NAMALWA (cell line): ENCODE data around the gene CHST11.

ENCODE experiments used
- DNase-seq: peaks from one replicate; pipeline ENCODE4 v3.0.0-alpha.2; 2015; ENCODE audit warnings: low spot score

Gene CHST11

DNA sequence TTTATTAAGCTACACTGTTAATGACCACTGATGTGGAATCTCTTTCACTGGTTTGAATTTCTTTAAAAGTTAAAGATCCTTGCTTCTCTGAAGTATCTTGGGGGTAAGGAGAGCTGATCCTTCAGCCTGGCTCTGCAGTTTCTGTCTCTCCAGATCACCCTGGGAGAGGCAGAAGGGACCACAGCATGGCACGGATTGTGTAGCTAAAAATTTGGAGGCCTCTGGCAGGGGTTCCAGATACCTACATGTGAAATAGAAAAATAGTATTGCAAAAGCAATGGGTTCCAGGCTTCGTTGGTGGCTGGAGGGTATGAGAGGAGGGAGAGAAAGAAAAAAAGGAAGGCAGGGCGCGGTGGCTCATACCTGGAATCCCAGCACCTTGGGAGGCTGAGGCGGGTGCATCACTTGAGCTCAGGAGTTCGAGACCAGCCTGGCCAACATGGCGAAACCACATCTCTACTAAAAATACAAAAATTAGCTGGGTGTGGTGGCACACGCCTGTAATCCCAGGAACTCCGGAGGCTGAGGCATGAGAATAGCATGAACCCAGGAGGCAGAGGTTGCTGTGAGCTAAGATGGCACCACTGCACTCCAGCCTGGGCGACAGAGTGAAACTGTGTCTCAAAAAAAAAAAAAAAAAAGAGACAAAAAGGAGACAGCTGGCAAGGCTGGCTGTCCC is 3.4 kb downstream of the CHST11 start:
- DNase-seq = no peak

DNA sequence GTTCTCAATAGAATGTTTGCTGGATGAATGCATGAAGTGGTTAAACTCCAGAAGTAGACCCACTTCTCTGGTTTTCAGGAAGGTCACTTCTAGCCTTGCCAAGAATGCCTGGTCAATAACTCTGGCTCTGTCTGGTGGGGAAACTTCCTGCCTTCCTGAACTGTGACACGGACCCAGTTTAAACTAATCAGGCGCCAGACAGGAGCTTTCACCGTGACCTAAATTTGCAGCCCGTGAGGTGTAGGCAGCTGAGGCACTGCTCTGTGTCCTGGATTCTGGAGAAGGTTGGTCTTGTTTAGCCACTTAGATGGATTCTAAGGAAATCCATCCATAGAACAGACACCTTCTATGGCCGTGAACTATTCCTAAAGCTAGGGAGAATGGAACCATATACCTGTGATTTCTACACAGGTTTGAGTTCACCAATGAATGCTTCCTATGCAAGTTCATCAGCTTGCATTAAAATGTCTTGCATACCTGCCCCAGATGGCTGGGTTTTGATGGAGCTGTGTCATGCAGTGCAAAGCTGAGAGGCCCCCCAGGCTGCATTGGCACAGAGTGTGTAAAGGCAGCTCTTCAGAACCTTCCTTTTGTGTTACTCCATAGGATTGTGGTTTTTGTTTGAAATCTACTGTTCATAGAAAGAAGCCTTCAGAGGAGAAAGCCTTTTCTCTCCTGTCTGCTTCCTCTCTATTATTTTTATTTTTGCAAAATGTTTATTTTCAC is 4.4 kb downstream of the CHST11 start:
- DNase-seq = no peak

DNA sequence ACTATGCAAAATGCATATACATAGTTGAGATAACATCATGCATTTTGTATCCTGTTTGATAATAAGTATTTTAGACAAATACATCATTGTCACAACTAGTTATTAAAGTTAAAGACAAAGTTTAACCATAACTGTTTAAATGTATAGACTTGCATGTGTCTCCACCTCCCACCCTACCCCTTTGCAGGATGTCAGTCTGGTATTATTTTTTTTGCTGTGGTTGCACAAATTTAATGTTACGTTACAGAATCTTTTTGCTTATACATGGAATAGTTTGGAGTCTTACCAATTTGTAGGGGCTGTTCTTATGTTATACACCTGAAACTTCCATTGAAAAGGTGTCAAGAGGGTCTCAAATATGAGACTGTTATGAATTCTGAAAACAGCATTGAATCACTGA is 5.6 kb downstream of the CHST11 start:
- no peak for DNase-seq

DNA sequence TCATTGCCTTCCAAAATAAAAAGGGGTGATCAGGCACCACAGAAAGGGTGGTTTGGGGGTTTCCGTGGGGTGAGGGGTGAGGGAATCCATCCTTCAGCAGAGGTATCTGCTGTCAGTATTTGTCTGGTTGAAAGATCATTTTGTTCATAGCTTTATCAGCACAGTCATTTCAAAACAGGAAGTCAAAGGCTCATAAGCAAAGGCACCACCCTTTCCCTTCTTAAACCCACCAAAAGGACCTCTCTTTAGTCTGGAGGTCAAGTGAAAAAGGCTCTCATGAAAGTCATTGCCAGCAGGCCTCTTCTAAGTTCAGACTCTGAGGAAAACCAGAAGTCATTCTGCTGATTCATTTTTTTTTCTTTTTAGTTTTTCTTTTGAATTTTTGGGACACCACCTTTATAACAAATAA is 6.2 kb downstream of the CHST11 start:
- peak; percentile 51 for DNase-seq

DNA sequence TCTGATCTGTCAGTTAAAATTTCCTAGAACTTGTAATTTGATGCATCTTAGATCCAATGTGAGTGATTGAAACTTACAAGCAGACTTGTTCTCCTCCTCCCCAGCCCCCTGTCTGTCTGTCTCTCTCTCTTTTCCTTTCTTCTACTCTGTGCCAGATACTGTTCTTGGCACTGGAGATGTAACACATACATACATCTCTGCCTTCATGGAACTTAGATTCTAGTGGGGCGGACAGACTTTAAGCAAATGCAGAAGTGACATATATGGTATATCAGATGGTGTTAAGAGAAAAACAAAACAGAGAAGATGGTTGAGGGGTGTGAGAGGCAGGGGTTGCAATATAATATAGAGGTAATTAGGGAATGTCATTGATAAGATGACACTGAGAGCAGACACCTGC is 6.6 kb downstream of the CHST11 start:
- no peak for DNase-seq

DNA sequence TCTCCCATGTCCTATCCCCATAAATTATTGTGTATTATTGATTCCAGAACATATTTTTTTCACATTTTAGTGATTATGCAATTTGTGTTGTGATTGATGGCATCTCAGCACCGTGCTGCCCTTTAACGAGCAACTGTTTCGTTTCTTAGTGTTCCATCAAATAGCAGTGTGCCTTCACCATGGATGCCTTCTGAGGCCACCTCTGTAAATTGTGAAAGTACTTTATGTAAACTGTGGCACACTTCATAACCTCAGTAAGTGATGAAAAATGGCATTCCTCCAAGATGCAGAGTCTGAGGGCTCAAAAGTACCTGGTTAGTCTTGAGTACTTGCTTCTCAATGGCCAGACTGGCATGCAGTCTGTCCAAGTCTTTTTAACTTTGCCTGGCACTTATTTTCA is 8.2 kb downstream of the CHST11 start:
- DNase-seq = no peak

DNA sequence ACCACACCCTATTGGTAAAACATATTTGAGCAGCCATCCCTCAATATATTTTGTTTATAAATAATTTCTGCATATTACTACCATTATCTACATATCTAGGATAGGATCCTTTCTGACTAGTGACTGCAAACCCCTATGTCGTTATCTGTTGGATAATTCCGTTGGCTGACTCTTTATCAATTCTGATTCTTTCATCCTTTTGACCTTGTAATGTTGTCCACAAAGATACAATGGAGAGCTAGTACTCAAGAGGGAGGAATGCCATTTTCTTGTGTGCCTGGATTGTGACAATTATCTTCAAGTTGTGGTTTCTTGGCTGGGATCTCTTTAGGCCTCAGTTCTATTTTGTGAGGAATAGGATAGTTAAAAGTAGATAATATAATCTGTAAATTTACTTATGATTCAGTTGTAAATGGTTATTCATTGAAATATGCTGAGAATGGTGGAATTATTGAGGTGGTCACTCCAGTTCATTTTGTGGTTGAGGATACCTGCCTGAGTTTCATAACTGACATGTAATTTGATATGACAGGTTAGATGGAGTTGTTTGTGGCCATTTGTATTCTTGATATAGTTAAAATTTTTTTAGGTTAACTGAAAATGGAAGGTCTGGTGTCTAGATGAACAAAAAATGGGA is 10.1 kb downstream of the CHST11 start:
- no peak for DNase-seq

DNA sequence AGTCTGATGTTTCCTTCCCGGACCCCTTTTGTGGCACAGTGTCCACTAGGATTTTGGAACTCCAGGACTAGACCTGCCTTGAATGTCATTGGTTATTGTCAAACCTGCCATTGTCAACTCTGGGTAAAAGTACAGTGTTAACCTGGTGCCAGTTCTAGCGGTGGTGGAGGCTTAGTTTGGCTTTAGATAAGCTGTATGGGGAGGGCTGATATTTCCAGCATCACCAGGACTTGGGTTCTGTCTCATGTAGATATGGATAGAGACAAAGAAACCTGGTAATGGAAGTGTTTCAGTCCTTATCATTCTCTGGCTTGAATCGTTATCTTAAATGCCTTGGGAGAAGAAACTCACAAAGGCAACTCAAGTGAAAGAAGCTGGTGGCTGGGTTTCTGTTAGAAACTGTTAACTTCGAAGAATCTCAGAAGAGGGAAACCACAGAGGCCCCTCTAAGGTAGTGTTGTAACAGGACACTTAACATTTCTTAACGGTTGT is 10.6 kb downstream of the CHST11 start:
- DNase-seq = no peak

DNA sequence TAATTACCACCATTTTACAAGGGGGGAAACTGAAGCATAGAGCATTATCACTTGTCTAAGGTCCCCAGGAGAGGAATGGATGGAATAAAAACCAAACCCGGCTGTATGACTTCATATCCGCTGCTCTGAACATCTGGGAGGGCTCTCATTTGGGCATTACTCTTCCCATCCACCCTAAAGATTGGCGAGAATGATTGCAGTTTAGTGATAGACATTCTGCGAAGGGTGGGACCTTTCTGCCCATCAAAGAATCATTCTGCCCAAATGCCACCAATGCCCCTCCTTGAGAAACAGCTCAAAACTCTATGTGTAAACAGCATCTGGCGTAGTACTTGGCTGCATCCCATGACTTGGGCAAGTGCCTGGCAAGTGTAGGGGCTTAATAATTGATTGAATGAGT is 11.6 kb downstream of the CHST11 start:
- DNase-seq = no peak

DNA sequence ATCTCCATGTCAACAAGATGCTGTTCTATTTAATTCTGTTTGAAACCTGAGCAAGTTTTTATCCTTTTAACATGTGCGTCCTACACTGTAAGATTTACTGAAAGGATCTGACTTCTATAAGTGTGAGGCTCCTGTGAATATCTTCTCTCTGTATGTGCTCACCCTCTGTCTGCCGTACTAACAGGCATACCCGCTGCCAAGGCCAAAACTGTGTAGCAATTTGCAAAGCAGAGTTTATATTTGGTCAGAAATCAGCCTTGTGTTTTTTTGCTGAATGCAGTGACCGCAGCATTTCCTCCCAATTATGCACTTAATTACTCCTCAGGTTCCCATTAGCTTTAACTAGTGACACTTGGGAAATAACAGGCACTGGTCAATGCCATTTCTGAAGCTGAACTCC is 12.3 kb downstream of the CHST11 start:
- DNase-seq = no peak

DNA sequence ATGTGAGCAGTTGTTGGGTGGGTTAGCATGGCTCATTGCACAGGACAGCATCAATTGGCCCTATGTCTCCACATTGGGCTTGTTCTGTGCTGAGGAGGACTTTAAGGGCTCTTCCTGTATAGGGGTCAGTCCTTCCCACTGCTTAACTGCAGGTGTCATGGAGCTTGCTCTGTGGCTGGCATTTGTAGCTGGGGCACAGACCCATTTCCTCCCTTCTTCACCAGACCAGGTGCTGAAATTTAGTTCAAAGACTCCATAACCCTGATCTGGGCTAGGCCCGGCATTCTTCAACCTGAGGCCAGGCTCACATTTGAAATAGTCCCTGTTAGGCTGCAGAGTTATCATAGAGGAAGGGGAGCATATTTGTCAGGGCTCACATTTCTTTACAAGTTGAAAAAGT is 12.8 kb downstream of the CHST11 start:
- no peak for DNase-seq

DNA sequence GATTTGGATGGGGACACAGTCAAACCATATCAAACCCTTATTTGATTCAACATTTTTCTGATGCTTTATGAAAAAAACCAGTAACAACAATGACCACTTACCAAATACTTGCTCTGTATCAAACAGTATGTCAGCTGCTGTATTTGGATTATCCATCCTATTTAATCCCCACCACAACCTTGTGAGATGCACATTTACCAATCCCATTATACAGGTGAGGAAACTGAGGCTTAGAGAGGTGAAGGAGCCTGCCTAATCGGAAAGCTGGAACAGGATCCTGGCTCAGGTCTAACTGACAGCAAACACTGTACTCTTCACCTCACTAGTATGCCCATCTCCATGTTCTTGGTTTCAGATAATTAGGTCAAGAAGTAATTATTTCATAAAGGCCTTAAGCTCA is 13.8 kb downstream of the CHST11 start:
- no peak for DNase-seq

DNA sequence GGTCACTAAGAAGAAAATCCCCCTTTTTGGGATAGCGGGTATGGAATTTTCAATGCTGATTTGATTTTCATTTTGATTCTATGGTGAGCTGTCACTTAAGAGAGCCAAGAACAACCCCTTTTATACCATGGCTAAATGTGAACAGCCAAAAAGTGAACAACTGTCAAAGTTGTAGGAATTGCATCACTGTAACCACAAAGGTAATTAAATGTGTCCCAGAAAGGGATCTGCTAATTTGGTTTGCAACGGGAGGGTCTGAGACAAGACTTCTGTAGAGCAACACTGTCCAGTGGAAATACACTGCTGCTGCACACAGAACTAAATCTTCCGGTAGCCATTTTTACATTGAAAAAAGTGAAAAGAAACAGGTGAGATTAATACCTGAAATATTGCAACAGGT is 14.6 kb downstream of the CHST11 start:
- DNase-seq = no peak

DNA sequence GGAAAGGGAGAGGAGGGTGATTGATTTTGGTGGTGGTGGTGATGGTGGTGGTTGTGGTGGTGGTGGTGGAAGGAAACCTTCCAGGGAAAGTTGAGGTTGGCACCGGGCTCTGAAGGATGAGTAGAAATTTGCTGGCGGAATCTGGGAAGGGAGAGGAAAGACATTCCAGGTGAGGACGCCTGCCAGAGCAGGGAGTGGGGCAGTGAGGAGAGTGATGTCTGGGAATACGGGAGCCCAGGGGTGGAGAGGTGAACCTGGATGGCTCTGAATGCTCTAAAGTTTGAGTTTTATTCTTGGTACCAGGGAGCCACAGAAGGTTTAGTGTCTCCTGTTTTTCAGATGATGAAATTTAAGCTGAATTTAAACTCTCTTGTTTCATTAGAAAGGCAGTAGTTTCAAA is 16.0 kb downstream of the CHST11 start:
- no peak for DNase-seq

DNA sequence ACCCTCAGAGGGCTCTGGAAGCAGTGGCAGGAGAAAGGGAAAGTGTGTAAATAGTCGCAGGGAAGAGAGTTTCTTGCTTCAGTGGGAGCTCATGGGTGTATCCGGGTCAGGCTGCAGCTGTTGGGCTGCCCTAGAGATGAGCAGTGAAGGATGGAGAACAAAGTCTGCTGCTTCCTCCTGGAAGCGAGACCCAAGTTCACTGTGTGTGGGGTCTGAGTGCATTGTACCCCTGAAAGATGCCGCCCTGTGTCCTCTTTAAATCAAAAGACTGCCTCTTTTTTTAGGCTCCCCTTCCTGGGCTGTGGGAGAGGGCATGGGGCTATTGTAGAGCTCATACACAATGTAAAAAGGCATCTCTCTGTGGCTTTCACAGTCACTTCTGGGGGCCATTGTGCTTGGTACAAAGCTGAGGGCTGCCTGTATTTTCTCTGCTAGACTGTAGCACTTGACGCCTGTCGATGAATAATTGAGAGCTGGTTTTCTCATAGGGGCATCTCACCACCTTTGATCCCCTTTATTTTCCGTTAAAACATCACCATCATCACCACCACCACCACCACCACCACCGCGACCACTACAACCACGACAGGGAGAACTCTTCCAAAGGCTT is 16.7 kb downstream of the CHST11 start:
- peak; percentile 44 for DNase-seq

DNA sequence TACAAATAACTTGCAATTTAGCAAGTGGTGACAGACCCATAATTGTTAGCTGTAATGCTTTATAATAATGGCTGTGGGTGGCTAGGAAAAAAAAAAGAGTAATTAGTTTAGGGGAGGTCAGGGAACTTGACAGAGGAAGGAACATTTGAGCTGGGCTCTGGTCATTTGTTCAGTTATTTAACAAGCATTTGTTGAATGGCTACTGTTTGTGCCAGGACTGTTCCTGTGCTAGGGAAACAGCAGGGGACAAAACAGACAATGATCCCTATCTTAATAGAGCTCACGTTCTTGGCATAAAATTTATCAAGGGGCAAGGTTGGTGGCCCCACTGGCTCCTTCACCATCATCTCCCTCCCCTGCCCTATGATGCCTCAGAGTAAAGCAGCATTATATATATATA is 18.5 kb downstream of the CHST11 start:
- DNase-seq = no peak

DNA sequence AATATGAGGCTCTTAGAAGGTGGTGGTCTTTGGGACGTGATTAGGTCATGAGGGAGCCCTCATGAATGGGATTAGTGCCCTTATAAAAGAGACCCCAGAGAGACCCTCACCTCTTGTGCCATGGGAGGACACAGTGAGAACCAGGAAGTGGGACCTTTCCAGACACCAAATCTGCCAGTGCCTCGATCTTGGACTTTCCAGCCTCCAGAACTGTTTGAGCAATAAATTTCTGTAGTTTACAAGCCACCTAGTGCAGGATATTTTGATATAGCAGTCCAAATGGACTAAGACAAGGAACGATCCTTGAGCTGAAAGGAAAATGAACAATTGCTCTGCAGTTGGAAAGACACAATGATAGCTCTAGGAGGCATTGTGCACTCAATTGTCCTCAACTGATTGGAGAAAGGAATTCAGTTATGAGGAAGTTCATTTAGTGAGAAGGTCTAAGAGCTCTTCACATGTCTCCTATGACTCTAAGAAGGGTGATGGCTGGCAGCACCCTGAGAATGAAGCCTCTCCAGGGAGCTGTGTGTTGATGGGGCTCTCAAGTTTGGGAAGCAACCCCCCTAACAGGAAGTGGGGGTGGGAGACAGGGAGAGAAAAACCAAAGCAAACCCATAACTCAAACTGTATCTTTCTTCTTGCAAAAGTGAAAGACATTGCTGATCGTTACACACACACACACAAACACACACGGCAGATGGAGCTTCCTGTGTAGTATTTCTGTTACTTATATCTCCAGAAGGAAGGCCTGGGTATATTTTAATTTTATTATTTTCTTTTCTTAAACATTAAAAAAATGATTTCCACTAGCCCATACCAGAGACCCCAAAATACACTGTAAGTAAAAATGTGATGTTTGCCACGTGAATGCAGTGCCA is 21.0 kb downstream of the CHST11 start:
- peak; percentile 13 for DNase-seq

DNA sequence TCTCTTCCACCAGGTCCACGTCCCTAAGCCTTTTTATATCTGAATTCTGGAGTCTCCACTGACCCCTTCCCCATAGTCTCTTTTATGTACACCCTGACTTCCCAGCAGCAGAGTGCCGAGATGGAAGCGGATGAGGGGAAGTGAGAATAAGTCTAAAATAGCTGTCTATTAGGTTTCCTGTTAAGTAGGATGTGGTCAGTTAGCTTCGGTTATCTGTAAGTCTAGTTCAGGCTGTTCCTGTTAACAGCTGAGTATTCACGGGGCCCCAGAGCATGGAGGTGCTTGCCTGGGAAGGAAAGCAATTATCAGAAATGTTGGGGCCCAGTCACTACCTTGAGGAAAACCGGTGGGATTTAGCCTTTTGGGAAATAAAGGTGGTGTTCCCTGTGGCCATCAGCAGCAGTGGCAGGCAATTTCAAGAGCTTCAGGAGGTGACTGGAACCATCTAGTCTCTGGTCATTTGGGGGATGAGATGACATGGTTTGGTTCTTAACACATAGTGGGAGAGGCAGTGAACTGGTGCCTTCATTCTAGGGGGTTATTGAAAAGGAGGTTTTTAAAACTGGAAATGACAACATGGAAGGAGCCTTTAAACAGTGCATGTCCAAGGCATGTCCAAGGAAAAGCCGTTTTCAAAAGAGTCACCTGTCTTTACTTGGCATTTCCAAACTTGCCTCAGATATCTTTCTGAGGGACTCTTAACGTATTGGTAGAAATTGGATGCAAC is 21.8 kb downstream of the CHST11 start:
- peak; percentile 56 for DNase-seq

DNA sequence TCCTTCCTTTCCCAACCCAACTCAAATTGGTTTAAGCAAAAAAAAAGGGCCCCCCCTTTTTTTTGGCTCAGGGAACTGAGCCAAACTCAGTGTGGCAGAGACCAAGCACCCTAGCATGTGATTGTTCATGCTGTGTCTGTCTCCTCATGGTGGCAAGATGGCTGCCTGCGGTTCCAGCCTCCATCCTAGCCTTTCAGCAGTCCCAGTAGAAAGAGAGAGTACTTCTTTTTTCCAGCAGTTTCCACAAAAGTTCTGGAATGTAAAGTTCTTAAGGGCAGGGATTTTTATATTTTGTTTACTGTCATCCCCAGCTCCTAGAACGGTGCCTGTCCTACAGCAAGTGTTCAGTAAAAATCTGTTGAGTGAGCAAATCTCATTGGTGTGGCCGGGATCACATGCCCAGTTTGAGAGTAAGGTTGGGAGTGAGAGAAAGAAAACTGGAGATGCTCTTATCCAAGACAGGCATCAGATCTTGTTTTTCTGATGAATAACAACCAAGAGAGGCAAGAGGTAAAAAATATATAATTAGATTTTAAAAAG is 22.4 kb downstream of the CHST11 start:
- DNase-seq = no peak

DNA sequence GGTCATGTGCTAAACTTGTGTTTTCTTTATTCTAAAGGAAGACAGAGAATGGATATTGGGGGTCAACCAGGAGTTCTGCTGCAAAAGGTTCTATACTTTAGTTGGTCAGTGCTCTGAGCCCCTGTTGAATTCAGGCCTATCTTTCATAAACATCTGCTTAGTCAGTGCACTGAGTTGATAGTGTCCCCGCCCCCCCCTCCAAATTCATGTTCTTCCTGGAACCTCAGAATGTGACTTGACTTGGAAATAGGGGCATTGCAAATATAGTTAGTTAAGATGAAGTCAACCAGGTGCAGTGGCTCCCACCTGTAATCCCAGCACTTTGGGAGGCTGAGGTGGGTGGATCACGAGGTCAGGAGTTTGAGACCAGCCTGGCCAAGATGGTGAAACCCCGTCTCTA is 23.3 kb downstream of the CHST11 start:
- DNase-seq = no peak
